ENCODE measurements around the gene KLHL6. TPM values are rescaled to one million over a fixed set of nuclear protein-coding genes. Genes with fewer than 3 reads are reported as not detected.

The KLHL6 gene
- total RNA-seq, 2 experiments from 2014 or later: 32.4 to 32.6 TPM

DNA sequence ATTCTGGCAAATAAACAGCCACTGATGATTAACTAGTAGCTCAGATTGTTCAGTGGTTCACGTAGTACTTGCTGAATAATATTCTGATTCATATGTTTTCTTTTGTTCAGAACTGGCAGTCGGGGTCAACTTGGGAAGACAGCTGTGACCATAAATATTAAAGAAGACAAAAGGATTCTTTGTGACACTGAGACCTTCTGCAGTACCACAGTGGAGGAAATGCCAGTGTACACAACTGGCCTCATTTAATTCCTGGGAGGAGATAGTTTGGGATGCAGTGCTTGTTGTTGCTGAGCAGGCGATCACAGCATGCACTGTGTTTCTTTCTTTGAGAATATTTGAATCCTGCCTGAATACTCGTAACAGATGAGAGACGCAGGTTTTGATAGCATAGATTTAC is 100.4 kb downstream of the KLHL6 start:
- H3K27ac Mint-ChIP-seq: no peak overlapping the region
- H3K9me3 Mint-ChIP-seq: no peaks in the 10 kb centered on the region
- intact Hi-C loops (cut with micrococcal nuclease): no loop called here
- H3K27me3 Mint-ChIP-seq: no peaks in the 10 kb centered on the region
- DNase-seq (no peak), ATAC-seq (no peak)
- CTCF ChIA-PET: interaction anchor here (1.0 kb wide), 1 partner anchor 312 kb away, joined by 3 read pairs; no protein-coding TSS in a partner anchor
- TF ChIP-seq, protein P1, sequence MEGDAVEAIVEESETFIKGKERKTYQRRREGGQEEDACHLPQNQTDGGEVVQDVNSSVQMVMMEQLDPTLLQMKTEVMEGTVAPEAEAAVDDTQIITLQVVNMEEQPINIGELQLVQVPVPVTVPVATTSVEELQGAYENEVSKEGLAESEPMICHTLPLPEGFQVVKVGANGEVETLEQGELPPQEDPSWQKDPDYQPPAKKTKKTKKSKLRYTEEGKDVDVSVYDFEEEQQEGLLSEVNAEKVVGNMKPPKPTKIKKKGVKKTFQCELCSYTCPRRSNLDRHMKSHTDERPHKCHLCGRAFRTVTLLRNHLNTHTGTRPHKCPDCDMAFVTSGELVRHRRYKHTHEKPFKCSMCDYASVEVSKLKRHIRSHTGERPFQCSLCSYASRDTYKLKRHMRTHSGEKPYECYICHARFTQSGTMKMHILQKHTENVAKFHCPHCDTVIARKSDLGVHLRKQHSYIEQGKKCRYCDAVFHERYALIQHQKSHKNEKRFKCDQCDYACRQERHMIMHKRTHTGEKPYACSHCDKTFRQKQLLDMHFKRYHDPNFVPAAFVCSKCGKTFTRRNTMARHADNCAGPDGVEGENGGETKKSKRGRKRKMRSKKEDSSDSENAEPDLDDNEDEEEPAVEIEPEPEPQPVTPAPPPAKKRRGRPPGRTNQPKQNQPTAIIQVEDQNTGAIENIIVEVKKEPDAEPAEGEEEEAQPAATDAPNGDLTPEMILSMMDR (IDR thresholded peaks at IDR 0.05): no peak
- no peak overlapping the region for H3K4me3 Mint-ChIP-seq
- peaks cover 5% of the 10 kb centered on the region for H3K36me3 Mint-ChIP-seq (ENCODE audit: low read depth)
- POLR2A ChIA-PET: interaction anchor here (0.9 kb wide), 2 partner anchors 62 to 244 kb away, joined by 3 read pairs; no protein-coding TSS in a partner anchor
- H3K4me1 Mint-ChIP-seq (ENCODE audit: low read depth): no peaks in the 10 kb centered on the region

DNA sequence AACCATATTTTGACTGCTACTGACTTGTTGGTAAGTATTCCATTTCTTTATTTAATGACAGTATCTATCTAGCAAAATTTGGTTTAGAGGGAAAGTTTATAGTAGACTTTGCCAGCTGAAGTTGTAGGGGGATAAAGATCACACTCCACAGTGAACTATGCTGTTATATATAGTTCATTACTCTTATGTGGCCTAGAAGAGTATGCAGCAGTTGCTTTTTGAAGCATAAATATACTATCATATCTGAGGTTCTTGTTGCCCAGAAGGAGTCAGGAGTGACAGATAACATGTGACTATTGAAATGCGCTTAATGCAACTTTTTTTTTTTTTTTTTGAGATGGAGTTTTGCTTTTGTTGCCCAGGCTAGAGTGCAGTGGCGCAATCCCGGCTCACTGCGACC is 101.4 kb downstream of the KLHL6 start:
- H3K9me3 Mint-ChIP-seq: no peaks in the 10 kb centered on the region
- H3K4me3 Mint-ChIP-seq: no peak overlapping the region
- ATAC-seq (no peak), DNase-seq (no peak)
- H3K36me3 Mint-ChIP-seq (ENCODE audit: low read depth): peaks cover 5% of the 10 kb centered on the region
- H3K27ac Mint-ChIP-seq: no peak overlapping the region
- ChIA-PET POLR2A (no interaction called here), CTCF (interaction anchor here (1.4 kb wide), 1 partner anchor 431 kb away, joined by 4 read pairs; the partner anchor contains the start of gene PARL)
- peaks cover under 1% of the 10 kb centered on the region for H3K4me1 Mint-ChIP-seq (ENCODE audit: low read depth)
- intact Hi-C loops (cut with micrococcal nuclease): no loop called here
- H3K27me3 Mint-ChIP-seq: no peaks in the 10 kb centered on the region
- TF ChIP-seq, protein P1 (IDR thresholded peaks at IDR 0.05): no peak

DNA sequence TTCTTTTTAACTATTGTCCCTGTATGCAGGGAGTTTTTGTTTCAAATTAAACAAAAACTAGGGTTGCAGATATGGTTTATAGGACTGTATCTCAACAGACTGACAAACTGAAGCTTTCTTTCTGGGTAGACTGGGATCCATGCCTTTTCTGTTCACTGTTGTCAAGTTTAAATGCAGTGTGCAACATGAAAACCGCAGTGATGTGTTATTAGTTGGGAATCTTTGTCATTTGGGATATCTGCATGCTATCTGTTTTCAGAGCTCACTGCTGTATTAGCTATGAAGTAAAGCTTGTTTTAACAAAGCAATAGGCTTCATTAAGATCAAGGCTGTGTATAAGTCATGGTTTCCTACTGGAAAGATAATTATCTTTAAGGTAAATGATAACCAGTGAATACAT is 105.7 kb downstream of the KLHL6 start:
- Mint-ChIP-seq H3K9me3 (no peaks in the 10 kb centered on the region), H3K27me3 (no peaks in the 10 kb centered on the region), H3K4me3 (no peak overlapping the region), H3K4me1 (ENCODE audit: low read depth) (peaks cover 10% of the 10 kb centered on the region), H3K27ac (no peak overlapping the region), H3K36me3 (ENCODE audit: low read depth) (no peaks in the 10 kb centered on the region)
- intact Hi-C loops (cut with micrococcal nuclease): no loop called here
- ATAC-seq: no peak
- POLR2A ChIA-PET: interaction anchor here (0.6 to 2.1 kb wide), 2 partner anchors 21 to 301 kb away, joined by 3 to 6 read pairs; partner anchors contain the start of gene MCF2L2
- TF ChIP-seq, protein P1 (IDR thresholded peaks at IDR 0.05): no peak
- CTCF ChIA-PET: interaction anchor here (1.1 kb wide), 2 partner anchors 20 to 33 kb away, joined by 3 to 4 read pairs; no protein-coding TSS in a partner anchor
- DNase-seq: no peak

GRCh38 chr3:183449391-183449790 is 106.1 kb downstream of the KLHL6 start:
- Mint-ChIP-seq H3K4me3 (no peak overlapping the region), H3K9me3 (peaks cover 3% of the 10 kb centered on the region), H3K27ac (no peak overlapping the region), H3K27me3 (no peaks in the 10 kb centered on the region), H3K4me1 (ENCODE audit: low read depth) (peaks cover 10% of the 10 kb centered on the region), H3K36me3 (ENCODE audit: low read depth) (no peaks in the 10 kb centered on the region)
- ATAC-seq: no peak
- intact Hi-C loops (cut with micrococcal nuclease): no loop called here
- TF ChIP-seq, protein P1 (IDR thresholded peaks at IDR 0.05): no peak
- POLR2A ChIA-PET: interaction anchor here (2.1 kb wide), 1 partner anchor 21 kb away, joined by 6 read pairs; the partner anchor contains the start of gene MCF2L2
- CTCF ChIA-PET: interaction anchor here (1.1 kb wide), 2 partner anchors 20 to 34 kb away, joined by 3 to 4 read pairs; no protein-coding TSS in a partner anchor
- no peak for DNase-seq

DNA sequence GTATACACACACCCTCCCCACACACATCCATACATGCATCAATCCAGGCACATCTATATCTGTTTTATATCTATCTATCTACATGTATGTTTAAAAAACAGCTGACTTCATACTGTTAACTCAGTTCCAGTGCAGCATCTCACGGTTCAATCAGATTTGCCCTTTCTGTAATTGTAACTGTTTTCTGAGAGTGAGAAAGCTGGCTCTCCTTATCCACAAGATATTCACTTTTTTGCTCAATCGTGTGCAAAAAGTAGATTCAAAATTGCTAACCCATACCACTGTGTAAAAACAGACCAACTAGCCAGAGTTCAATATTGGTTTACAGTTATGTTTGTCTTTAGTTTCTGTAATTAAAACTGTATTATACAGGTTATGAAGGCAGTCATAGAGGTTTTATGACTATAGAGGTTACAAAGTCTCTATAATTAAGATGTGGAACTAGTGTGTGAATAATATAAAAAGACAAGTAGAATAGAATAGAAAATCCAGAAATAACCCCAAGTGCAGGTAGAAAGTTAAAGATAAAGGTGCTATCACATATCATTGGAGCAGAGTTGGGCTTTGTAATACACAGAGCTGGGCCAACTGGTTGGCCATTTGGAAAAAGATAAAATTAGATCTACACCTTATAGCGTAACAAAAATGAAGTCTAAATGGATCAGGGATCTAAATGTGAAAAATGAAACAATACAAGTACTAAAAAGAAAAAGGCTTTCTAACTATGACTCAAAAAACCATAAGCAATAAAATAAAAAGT is 107.0 kb downstream of the KLHL6 start:
- ChIA-PET POLR2A (interaction anchor here (1.1 kb wide), 1 partner anchor 16 kb away, joined by 3 read pairs; no protein-coding TSS in a partner anchor), CTCF (interaction anchor here (0.8 kb wide), 1 partner anchor 10 kb away, joined by 4 read pairs; no protein-coding TSS in a partner anchor)
- TF ChIP-seq, protein P1 (IDR thresholded peaks at IDR 0.05): no peak
- H3K9me3 Mint-ChIP-seq: peaks cover 6% of the 10 kb centered on the region
- intact Hi-C loops (cut with micrococcal nuclease): no loop called here
- ATAC-seq: no peak
- H3K4me3 Mint-ChIP-seq: peak overlapping the region; percentile 95
- no peaks in the 10 kb centered on the region for H3K27me3 Mint-ChIP-seq
- H3K27ac Mint-ChIP-seq: no peak overlapping the region
- H3K4me1 Mint-ChIP-seq (ENCODE audit: low read depth): peaks cover 10% of the 10 kb centered on the region
- no peaks in the 10 kb centered on the region for H3K36me3 Mint-ChIP-seq (ENCODE audit: low read depth)
- no peak for DNase-seq
